Epithelial cell of prostate (primary cell): Measurements from ENCODE around the gene CDC25A.
"Not testable (repeated sequence)": the region's sequence is repeated elsewhere in the genome, so short reads cannot be mapped to it uniquely, and the experiment has no call there.

ENCODE experiments used
- DNase-seq: peaks from one replicate; pipeline ENCODE4 v3.0.0-alpha.2; 2011; ENCODE audit warnings: low read depth, low spot score
- H3K27ac ChIP-seq: fragments of 450-650 bp; 2 replicates; pipeline ENCODE4 v1.5.1; 2017; ENCODE audit warnings: mild to moderate bottlenecking

CDC25A gene

GRCh38 chr3:48188266-48189201 lies at the start of gene CDC25A:
Gene CDC25A, minus strand, starts transcription at chr3:48188417. Its CDS starts 470 bp downstream, at chr3:48187947.
- DNase-seq, result peak; percentile 62
- no peak within 1 kb of the TSS for H3K27ac ChIP-seq

GRCh38 chr3:48236531-48236930 lies 48.3 kb upstream of the CDC25A start:
- H3K27ac ChIP-seq, result no peak overlapping the region
- no peak for DNase-seq

DNA sequence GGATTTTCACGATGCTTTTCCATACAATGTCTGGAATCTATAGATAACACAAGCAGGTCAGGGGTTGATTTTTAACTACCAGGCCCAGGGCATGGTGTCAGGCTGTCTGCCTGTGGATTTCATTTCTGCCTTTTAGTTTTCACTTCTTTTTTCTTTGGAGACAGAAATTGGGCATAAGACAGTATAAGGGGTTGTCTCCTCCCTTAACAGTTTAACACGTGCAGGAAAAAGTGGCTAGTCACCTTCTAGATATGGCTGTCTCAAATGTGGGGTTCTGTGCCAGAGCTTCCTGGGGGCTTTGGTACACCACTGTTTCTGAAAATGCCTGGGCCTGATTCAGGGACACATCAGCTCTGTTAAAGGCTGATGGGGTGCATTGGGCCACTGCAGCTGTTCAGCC lies 45.3 kb upstream of the CDC25A start:
- DNase-seq, result no peak
- H3K27ac ChIP-seq, result no peak overlapping the region

- DNase-seq, result no peak
- no peak overlapping the region for H3K27ac ChIP-seq
These were observed 44.5 kb upstream of the CDC25A start for GRCh38 chr3:48232734-48233133.

- H3K27ac ChIP-seq, result no peak overlapping the region
- no peak for DNase-seq
These were observed 44.0 kb upstream of the CDC25A start for GRCh38 chr3:48232232-48232631.

DNA sequence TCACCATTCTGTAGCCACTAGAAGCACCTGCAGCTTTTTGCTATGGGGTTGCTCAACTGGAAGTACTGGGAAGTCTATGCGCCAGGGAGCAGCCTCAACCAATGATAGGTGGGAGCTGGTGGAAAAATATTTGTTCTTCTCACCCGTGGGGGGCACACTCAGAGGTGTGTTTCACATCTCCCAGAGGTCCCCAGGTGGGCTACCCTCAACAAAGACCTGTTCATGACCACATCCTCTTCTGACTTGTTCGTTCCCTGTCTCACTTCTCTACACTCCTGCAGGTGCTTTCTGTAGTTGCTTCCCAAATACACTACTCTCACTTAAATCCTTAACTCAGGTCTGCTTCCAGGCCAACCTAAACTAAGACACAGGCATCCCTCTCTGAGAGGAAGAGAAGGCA lies 38.7 kb upstream of the CDC25A start:
- H3K27ac ChIP-seq, result no peak overlapping the region
- no peak for DNase-seq

DNA sequence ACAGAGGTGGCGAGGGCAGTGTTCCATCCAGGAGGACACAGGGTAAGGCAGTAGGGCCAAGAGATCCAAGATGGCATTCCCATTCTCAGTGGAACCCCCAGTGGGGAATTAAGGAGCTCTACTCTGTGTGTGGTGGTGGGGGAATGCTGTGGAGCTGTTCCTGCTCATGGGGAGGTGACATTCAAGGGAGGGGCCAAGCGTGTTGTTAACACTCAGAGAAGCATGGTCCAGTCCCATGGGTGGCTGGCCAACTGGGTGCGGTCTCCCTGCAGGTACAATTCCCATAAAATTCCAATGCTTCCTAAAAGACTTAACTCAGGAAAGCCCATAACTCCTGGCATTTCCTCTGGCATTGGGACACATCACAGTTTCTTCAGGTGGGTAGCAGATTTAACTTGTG lies 37.4 kb upstream of the CDC25A start:
- DNase-seq, result no peak
- H3K27ac ChIP-seq, result no peak overlapping the region

DNA sequence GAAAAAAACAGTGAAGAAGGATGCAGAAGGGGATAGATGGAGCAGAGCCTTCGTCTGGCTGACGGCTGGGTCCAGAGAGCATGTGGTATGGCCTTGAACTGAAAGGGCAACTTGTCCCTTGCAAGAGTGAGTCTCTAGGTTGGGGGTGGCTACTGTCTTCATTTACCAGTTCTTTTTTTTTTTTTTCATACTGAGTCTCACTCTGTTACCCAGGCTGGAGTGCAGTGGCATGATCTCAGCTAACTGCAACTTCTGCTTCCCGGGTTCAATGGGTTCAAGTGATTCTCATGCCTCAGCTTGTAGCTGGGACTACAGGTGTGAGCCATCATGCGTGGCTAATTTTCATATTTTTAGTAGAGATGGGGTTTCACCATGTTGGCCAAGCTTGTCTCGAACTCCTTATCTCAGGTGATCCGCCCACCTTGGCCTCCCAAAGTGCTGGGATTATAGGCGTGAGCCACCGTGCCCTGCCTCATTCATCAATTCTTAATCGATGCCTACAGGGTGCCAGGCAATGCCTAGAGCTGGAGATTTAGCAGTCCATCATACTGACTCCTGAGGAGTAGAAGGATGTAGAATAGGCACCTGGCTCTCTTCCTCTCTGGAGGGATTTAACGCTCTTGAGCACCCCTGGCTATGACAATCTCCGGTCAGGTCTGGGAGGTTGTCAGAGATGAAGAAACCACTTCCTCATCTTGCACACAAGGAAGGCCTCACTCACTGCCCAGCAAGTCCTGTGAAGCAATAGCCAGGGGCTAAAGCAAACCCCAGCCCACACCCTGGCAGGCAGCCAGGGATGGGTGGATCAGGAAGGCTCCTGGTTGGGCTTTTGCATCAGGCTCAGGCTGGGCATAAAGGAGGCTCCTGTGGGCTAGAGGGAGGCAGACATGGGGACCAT lies 34.6 kb upstream of the CDC25A start, which contains the start of gene CAMP:
Gene CAMP, plus strand, starts transcription at position 880 of the 898 bp plus-strand sequence. Its CDS starts 17 bp downstream, at position 897.
- peak; percentile 88 for DNase-seq
- H3K27ac ChIP-seq, result peak within 1 kb of the TSS; percentile 87

GRCh38 chr3:48220746-48221145 lies 32.5 kb upstream of the CDC25A start:
- no peak for DNase-seq
- H3K27ac ChIP-seq, result no peak overlapping the region

GRCh38 chr3:48219543-48219942 lies 31.3 kb upstream of the CDC25A start:
- no peak overlapping the region for H3K27ac ChIP-seq
- no peak for DNase-seq

GRCh38 chr3:48218537-48218936 lies 30.3 kb upstream of the CDC25A start:
- DNase-seq, result no peak
- H3K27ac ChIP-seq, result no peak overlapping the region

DNA sequence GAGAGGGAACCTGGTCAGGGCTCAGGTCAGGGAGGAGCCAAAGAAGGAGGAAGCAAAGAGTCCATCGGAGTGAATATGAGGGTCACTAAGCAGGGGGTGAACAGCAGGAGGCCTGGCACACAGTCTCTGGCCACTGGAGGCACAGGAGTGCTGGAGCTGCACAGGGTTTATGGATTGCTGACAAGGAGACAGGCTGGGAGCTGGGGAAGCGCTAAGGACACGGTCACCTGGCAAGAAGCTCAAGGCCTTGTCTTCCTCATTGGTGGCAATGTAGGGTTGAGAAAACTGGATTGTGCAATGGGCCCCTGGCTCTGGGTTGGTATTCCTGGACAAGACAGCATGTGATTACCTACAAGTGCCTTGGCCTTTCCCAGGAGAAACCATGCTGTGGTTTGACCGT lies 29.2 kb upstream of the CDC25A start:
- no peak overlapping the region for H3K27ac ChIP-seq
- DNase-seq, result no peak

DNA sequence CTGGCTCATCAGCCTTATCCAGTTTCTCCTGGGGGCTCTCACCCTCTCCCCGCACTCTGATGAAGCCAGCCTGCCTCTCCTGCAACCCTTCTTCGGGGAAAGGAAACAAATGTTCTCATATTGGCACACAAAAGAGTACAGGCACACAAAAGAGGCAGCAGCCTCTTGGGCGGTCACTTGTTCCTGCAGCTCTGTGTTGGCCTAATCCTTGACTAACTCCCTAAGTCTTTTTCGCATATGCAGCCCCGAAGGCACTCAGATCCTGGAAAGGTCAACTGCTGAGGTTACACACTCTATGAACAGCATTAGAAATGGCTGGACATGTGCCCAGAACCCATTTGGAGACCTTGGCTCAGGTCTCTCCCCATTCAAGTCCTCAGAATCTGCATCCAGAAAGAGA lies 27.7 kb upstream of the CDC25A start:
- DNase-seq, result no peak
- no peak overlapping the region for H3K27ac ChIP-seq

DNA sequence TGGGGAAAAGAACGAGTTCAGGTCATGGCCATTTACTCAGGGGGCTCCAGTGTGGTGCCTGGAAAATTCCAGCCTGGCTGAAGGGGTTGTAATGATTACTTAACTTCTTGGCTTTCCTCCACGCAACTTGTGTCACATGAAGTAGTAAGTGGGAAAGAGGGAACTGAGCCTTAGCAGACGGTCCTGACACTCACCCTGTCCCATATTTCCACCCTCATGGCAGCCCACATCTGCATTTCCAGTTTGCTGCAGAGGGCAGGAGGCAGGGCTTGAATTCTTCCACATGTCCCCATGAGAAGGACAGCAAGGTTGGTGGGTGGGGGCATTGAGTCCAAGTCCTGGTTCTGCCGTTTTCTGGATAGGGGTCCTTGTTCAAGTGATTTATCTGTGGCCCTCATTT lies 27.2 kb upstream of the CDC25A start:
- DNase-seq, result no peak
- no peak overlapping the region for H3K27ac ChIP-seq

DNA sequence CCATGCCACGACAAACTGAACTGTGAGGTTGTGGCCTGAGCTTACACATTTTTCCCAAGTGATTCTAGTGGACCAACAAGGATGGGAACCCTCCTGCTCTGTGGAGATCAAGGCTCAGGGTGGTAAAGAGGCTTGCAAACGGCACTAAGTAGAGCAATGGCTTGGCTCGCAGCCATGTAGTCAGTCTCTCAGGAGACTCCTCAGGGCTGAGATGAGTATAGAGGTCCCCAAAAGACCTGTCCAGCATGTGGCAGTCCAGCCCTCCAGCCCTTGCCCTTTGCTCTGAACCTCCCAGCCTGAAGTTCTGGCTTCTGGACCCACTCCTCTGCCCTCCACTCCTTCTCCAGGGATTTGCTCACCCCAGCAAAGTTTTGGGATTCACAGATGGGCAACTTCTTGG lies 26.8 kb upstream of the CDC25A start:
- H3K27ac ChIP-seq, result no peak overlapping the region
- DNase-seq, result no peak

DNA sequence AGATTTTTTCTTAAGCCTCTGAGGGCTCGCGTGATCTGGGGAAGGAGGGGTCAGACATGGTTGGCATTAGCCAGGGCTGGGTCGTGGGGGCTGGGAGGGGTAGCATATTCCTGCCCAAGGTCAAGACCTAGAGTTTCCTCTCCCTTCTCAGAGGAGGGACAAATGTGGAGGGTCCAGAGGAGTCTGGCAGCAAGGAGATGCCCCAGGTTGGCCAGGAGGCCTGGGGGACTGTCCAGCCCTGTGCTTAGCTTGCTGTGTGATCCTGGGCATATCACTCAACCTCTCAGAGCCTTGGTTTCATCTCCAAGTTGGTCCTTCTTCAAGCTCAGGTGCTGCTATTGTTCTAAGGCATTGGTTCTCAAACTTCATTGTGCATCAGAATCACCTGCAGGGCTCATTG lies 26.0 kb upstream of the CDC25A start:
- H3K27ac ChIP-seq, result no peak overlapping the region
- no peak for DNase-seq

DNA sequence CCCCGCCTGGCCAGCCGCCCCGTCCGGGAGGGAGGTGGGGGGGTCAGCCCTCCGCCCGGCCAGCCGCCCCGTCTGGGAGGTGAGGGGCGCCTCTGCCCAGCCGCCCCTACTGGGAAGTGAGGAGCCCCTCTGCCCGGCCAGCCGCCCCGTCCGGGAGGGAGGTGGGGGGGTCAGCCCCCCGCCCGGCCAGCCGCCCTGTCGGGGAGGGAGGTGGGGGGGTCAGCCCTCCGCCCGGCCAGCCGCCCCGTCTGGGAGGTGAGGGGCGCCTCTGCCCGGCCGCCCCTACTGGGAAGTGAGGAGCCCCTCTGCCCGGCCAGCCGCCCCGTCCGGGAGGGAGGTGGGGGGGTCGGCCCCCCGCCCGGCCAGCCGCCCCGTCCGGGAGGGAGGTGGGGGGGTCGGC lies 23.6 kb upstream of the CDC25A start:
- H3K27ac ChIP-seq, DNase-seq: not testable (repeated sequence)

DNA sequence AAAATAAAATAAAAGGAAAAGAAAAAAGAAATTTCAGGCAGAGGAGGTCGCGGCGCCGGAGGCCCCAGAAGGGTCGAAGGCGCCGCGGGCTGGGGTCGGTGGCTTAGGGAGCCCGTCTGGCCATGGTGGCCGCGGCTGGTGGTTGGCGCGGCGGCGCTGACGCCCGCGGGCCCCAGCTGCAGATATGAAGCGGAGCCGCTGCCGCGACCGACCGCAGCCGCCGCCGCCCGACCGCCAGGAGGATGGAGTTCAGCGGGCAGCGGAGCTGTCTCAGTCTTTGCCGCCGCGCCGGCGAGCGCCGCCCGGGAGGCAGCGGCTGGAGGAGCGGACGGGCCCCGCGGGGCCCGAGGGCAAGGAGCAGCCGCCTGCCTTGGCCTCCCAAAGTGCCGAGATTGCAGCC lies 22.3 kb upstream of the CDC25A start:
- not testable (repeated sequence) for H3K27ac ChIP-seq, DNase-seq

DNA sequence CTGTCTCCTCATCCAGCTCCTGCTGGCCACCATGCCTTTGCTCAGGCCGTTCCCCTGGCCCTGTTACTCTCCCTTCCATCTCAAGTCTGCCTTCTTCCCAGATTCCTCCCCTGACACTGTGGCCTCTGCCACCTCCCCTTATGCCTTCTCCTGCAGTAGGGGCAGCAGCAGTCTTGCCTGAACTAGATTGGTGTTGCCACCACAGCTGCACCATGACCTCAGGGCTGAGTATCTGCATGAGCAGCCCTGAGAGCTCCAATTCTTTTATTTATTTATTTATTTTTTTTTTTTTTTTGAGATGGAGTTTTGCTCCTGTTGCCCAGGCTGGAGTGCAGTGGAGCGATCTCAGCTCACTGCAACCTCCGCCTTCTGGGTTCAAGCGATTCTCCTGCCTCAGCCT lies 21.2 kb upstream of the CDC25A start:
- no peak for DNase-seq
- no peak overlapping the region for H3K27ac ChIP-seq

GRCh38 chr3:48208076-48208475 lies 19.9 kb upstream of the CDC25A start:
- no peak for DNase-seq
- no peak overlapping the region for H3K27ac ChIP-seq

- no peak overlapping the region for H3K27ac ChIP-seq
- no peak for DNase-seq
These were observed 14.4 kb upstream of the CDC25A start for GRCh38 chr3:48202632-48203031.
